SIG-M5 (cell line): ENCODE data around the gene SLC15A1.

Source experiments
- DNase-seq: peaks from one replicate; lab custom pipeline; 2025; lab: John Stamatoyannopoulos, UW

The SLC15A1 gene

GRCh38 chr13:98752467-98753290 is at the start of gene SLC15A1:
TSS of gene SLC15A1 (minus strand) at chr13:98752672. CDS start at chr13:98752598, 74 bp downstream.
- no peak for DNase-seq

GRCh38 chr13:98801626-98802418 is 49.4 kb upstream of the SLC15A1 start:
- no peak for DNase-seq

- no peak for DNase-seq
Observed at GRCh38 chr13:98800078-98800477, 47.6 kb upstream of the SLC15A1 start.

- no peak for DNase-seq
Observed at GRCh38 chr13:98798849-98799645, 46.6 kb upstream of the SLC15A1 start.

GRCh38 chr13:98797456-98797855 is 45.0 kb upstream of the SLC15A1 start:
- DNase-seq: no peak

GRCh38 chr13:98796798-98797197 is 44.3 kb upstream of the SLC15A1 start:
- DNase-seq: no peak

GRCh38 chr13:98796191-98796590 is 43.7 kb upstream of the SLC15A1 start:
- DNase-seq: no peak

GRCh38 chr13:98795220-98795619 is 42.7 kb upstream of the SLC15A1 start:
- no peak for DNase-seq

GRCh38 chr13:98794498-98794897 is 42.0 kb upstream of the SLC15A1 start:
- no peak for DNase-seq

- DNase-seq: no peak
Observed at GRCh38 chr13:98792785-98793495, 40.5 kb upstream of the SLC15A1 start.

GRCh38 chr13:98792321-98792720 is 39.8 kb upstream of the SLC15A1 start:
- no peak for DNase-seq

- no peak for DNase-seq
Observed at GRCh38 chr13:98791611-98792010, 39.1 kb upstream of the SLC15A1 start.

GRCh38 chr13:98787996-98788395 is 35.5 kb upstream of the SLC15A1 start:
- no peak for DNase-seq

- no peak for DNase-seq
Observed at GRCh38 chr13:98787173-98787572, 34.7 kb upstream of the SLC15A1 start.

- DNase-seq: no peak
Observed at GRCh38 chr13:98786023-98786422, 33.6 kb upstream of the SLC15A1 start.

GRCh38 chr13:98785405-98785804 is 32.9 kb upstream of the SLC15A1 start:
- no peak for DNase-seq

- no peak for DNase-seq
Observed at GRCh38 chr13:98784666-98785065, 32.2 kb upstream of the SLC15A1 start.

- DNase-seq: no peak
Observed at GRCh38 chr13:98783856-98784478, 31.5 kb upstream of the SLC15A1 start.

GRCh38 chr13:98782654-98783053 is 30.2 kb upstream of the SLC15A1 start:
- DNase-seq: no peak

- DNase-seq: no peak
Observed at GRCh38 chr13:98781905-98782304, 29.4 kb upstream of the SLC15A1 start.

GRCh38 chr13:98781470-98781869 is 29.0 kb upstream of the SLC15A1 start:
- DNase-seq: no peak
